OCI-LY3 (cell line): ENCODE data around the gene CUTC.

Experiments
- H2AFZ ChIP-seq: fragments of 200-600, 300-600 bp; shearing (Covaris generic); 2 replicates; pipeline ENCODE4 v1.6.0; 2014; ENCODE audit warnings: antibody characterized with exemption, low read depth, low read length
- H3K27ac ChIP-seq: fragments of 200-600, 300-600 bp; sonication (generic); 2 replicates; pipeline ENCODE4 v1.5.1; 2014; ENCODE audit warnings: mild to moderate bottlenecking, low read length, moderate library complexity, mixed read lengths
- H3K27me3 ChIP-seq: fragments of 200-600, 300-600 bp; sonication (generic); 2 replicates; pipeline ENCODE4 v1.6.1; 2014; ENCODE audit warnings: low read depth, low read length, mixed read lengths
- H3K36me3 ChIP-seq: fragments of 200-600, 300-600 bp; sonication (generic); replicated peaks from 2 replicates; pipeline ENCODE3; 2014; ENCODE audit warnings: low read depth, low read length, mixed read lengths
- H3K4me1 ChIP-seq: fragments of 300-600, 200-600 bp; sonication (generic); 2 replicates; pipeline ENCODE4 v1.6.1; 2014; ENCODE audit warnings: low read length, mixed read lengths
- H3K4me2 ChIP-seq: fragments of 200-600, 300-600 bp; sonication (generic); 2 replicates; pipeline ENCODE4 v1.6.1; 2014; ENCODE audit warnings: low read length, mixed read lengths
- H3K4me3 ChIP-seq: fragments of 300-600, 200-600 bp; sonication (generic); 2 replicates; pipeline ENCODE4 v1.5.1; 2014; ENCODE audit warnings: antibody characterized with exemption, mild to moderate bottlenecking, low read length, moderate library complexity
- H3K79me2 ChIP-seq: fragments of 300-600, 200-600 bp; shearing (Covaris generic); 2 replicates; pipeline ENCODE4 v1.6.1; 2014; ENCODE audit warnings: mild to moderate bottlenecking, low read length, mixed read lengths
- H3K9ac ChIP-seq: fragments of 300-600, 200-600 bp; shearing (Covaris generic); 2 replicates; pipeline ENCODE4 v1.6.0; 2014; ENCODE audit warnings: mild to moderate bottlenecking, low read length, moderate library complexity
- H3K9me3 ChIP-seq: fragments of 200-600, 300-600 bp; shearing (Covaris generic); 2 replicates; pipeline ENCODE4 v1.6.1; 2014; ENCODE audit warnings: low read length, mixed read lengths; ENCODE audit not compliant: insufficient read depth
- H4K20me1 ChIP-seq: fragments of 200-600, 300-600 bp; sonication (generic); 2 replicates; pipeline ENCODE4 v1.6.1; 2016; ENCODE audit warnings: low read length, mixed read lengths; ENCODE audit not compliant: insufficient read depth
- EZH2phosphoT487 ChIP-seq: fragments of 200-600 bp; shearing (Covaris generic); IDR thresholded peaks from 2 replicates; pipeline ENCODE4 v1.6.1; 2018; ENCODE audit warnings: antibody characterized with exemption, mixed run types, low read depth
- TF ChIP-seq, protein P1 (sequence below): fragments of 200-600, 300-600 bp; sonication (generic); IDR thresholded peaks from 2 replicates; pipeline ENCODE4 v1.5.1; 2014; ENCODE audit warnings: antibody characterized with exemption, low read length, low read depth

Gene CUTC

DNA sequence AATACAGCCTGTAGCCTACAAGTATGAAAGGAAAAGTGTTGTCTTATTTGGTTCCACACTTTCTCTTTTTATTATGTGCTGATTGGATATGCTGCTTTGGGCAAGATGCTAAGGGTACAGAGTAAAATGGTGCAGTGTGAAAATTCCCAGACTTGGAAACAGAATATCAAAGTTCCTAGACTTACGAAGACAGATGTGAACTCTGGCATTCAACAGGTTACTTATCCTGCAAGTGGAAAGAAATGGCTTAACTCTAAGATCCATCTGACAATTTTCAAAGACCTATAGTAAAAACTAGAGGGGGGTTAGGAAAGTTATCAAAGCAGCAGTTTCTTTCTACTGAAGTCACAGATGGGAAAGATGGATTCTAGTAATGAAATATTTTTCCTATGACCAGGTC lies 24.1 kb downstream of the CUTC start:
- Histone ChIP-seq H3K27ac (no peak overlapping the region), H3K4me2 (no peak overlapping the region), H3K9me3 (no peaks in the 10 kb centered on the region), H2AFZ (no peak overlapping the region), H3K27me3 (no peaks in the 10 kb centered on the region), H4K20me1 (no peaks in the 10 kb centered on the region), H3K4me3 (no peak overlapping the region), H3K79me2 (no peaks in the 10 kb centered on the region), H3K9ac (no peak overlapping the region), H3K4me1 (no peaks in the 10 kb centered on the region), H3K36me3 (peaks cover 33% of the 10 kb centered on the region)
- TF ChIP-seq, protein P1, sequence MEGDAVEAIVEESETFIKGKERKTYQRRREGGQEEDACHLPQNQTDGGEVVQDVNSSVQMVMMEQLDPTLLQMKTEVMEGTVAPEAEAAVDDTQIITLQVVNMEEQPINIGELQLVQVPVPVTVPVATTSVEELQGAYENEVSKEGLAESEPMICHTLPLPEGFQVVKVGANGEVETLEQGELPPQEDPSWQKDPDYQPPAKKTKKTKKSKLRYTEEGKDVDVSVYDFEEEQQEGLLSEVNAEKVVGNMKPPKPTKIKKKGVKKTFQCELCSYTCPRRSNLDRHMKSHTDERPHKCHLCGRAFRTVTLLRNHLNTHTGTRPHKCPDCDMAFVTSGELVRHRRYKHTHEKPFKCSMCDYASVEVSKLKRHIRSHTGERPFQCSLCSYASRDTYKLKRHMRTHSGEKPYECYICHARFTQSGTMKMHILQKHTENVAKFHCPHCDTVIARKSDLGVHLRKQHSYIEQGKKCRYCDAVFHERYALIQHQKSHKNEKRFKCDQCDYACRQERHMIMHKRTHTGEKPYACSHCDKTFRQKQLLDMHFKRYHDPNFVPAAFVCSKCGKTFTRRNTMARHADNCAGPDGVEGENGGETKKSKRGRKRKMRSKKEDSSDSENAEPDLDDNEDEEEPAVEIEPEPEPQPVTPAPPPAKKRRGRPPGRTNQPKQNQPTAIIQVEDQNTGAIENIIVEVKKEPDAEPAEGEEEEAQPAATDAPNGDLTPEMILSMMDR = no peak
- no peak for TF ChIP-seq EZH2phosphoT487

DNA sequence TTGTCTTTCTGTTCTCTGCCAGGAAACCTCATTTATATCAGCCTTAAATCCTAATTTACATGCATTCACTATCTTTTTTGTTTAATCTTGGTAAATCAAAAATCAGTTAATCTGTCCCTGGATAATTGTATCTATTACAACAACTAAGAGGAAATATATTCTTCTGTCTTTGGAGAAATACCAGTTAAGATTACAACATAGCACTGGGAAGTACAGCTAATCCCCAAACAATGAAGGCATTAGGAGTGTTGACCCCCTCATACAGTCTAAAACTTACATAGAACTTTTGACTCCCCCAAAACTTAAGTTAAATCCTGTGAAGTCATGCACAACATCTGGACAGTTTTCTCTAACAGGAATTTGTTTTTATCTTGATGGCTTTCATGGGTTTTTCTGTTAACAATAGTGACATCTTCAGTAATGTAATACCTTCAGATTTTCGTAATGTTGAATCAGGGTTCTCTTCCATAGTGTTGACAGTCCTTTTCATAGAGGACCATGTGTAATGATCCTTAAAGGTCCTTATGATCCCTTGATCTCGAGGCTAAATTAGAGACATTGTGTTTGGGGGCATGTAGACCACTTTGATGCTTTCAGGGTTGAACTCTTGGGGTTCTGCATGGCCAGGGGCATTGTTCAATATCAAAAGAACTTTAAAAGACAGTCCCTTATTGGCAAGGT lies 26.3 kb downstream of the CUTC start:
- Histone ChIP-seq H3K9me3 (no peaks in the 10 kb centered on the region), H3K79me2 (no peaks in the 10 kb centered on the region), H3K4me1 (no peaks in the 10 kb centered on the region), H3K9ac (no peak overlapping the region), H3K4me3 (no peak overlapping the region), H3K4me2 (no peak overlapping the region), H3K27ac (no peak overlapping the region), H4K20me1 (no peaks in the 10 kb centered on the region), H2AFZ (no peak overlapping the region), H3K27me3 (no peaks in the 10 kb centered on the region), H3K36me3 (peaks cover 27% of the 10 kb centered on the region)
- TF ChIP-seq, protein P1 = no peak
- no peak for TF ChIP-seq EZH2phosphoT487

DNA sequence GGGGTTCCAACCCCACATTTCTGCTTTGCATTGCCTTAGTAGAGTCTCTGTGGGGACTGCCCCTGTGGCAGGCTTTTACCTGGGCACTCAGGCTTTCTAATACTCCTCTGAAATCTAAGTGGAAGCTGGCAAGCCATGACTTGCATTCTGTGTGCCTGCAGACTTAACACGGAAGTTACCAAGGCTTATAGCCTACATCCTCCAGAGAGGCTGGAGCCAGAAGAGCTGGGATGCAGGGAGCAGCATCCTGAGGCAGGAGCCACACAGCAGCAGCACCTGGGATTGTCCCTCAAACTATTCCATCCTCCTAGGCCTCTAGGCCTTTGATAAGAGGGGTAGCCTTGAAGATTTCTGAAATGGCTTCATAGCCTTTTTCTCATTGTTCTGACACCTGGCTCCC lies 28.3 kb downstream of the CUTC start:
- Histone ChIP-seq H3K4me1 (peaks cover 11% of the 10 kb centered on the region), H2AFZ (no peak overlapping the region), H3K4me2 (no peak overlapping the region), H3K36me3 (peaks cover 17% of the 10 kb centered on the region), H3K9ac (no peak overlapping the region), H3K9me3 (no peaks in the 10 kb centered on the region), H3K79me2 (no peaks in the 10 kb centered on the region), H3K27me3 (no peaks in the 10 kb centered on the region), H3K27ac (no peak overlapping the region), H4K20me1 (no peaks in the 10 kb centered on the region), H3K4me3 (no peak overlapping the region)
- TF ChIP-seq EZH2phosphoT487 = no peak
- TF ChIP-seq, protein P1 = no peak

DNA sequence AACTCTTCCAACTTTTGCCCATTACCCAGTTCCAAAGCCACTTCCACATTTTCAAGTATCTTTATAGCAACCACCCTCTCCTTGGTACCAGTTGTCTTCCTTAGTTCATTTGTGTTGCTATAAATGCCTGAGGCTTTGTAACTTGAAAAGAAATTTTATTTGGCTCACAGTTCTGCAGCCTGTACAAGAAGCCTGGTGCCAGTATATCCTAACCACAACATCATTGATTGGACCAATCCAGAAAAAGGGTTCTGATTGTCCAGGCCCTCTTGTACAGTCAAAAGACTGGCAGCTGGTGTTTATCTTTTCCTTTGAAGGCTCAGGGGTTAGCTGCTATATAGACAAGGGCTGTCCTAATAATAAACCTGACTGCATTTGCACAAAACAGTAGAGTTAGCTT lies 29.3 kb downstream of the CUTC start:
- H3K9ac ChIP-seq = no peak overlapping the region
- no peak overlapping the region for H3K27ac ChIP-seq
- H3K36me3 ChIP-seq = peaks cover 9% of the 10 kb centered on the region
- no peaks in the 10 kb centered on the region for H4K20me1 ChIP-seq
- TF ChIP-seq EZH2phosphoT487 = no peak
- TF ChIP-seq, protein P1 = no peak
- no peaks in the 10 kb centered on the region for H3K27me3 ChIP-seq
- H3K4me2 ChIP-seq = no peak overlapping the region
- H3K4me1 ChIP-seq = peaks cover 20% of the 10 kb centered on the region
- no peaks in the 10 kb centered on the region for H3K79me2 ChIP-seq
- H3K9me3 ChIP-seq = no peaks in the 10 kb centered on the region
- H3K4me3 ChIP-seq = no peak overlapping the region
- no peak overlapping the region for H2AFZ ChIP-seq
